ENCODE measurements around the gene WBP11.

Gene WBP11

DNA sequence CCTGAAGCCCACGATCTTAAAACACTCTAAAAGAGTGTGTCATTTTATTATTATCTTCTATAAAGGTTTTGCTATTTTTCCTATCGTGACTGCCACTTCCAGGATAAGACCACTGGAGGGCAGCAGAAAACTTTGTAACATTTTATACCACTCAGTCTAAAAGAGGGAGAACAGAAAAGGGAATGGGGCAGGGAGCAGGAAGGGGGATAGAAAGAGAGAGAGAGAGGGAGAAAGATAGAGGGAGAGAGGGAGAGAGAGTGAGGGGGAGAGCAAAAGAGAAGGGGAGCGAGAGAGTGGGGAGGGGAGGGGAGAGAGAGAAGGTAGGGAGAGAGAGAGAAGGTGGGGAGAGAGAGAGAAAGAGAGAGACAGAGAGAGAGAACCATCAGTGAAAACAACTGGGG is 42.1 kb upstream of the WBP11 start:
- TF ChIP-seq, protein P1, sequence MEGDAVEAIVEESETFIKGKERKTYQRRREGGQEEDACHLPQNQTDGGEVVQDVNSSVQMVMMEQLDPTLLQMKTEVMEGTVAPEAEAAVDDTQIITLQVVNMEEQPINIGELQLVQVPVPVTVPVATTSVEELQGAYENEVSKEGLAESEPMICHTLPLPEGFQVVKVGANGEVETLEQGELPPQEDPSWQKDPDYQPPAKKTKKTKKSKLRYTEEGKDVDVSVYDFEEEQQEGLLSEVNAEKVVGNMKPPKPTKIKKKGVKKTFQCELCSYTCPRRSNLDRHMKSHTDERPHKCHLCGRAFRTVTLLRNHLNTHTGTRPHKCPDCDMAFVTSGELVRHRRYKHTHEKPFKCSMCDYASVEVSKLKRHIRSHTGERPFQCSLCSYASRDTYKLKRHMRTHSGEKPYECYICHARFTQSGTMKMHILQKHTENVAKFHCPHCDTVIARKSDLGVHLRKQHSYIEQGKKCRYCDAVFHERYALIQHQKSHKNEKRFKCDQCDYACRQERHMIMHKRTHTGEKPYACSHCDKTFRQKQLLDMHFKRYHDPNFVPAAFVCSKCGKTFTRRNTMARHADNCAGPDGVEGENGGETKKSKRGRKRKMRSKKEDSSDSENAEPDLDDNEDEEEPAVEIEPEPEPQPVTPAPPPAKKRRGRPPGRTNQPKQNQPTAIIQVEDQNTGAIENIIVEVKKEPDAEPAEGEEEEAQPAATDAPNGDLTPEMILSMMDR (IDR thresholded peaks at IDR 0.05; ENCODE audit: low read depth, low read length, missing control alignments), result peak; percentile 54
- H3K4me3 ChIP-seq (ENCODE audit: low read depth, low read length), result no peak overlapping the region
- DNase-seq (ENCODE audit: low read depth), result no peak

DNA sequence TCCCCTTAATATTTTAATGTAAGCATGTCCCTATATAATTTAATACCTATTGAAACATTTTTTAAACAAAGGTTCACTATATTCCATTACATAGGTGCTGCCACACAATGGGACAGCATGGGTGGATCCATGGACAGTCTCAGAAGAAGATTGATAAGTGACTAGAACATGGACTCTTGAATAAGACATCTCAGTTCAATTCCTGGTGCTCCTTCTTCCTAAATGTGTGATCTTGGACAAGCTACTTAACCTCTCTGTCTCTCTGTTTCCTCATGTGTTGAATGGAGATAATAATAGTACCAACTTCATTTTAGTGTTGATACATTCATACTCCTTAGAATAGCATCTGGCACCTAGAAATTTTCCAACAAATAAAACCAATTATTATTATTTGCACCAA is 41.1 kb upstream of the WBP11 start:
- TF ChIP-seq, protein P1 (IDR thresholded peaks at IDR 0.05; ENCODE audit: low read depth, low read length, missing control alignments), result no peak
- no peak for DNase-seq (ENCODE audit: low read depth)
- no peak overlapping the region for H3K4me3 ChIP-seq (ENCODE audit: low read depth, low read length)

DNA sequence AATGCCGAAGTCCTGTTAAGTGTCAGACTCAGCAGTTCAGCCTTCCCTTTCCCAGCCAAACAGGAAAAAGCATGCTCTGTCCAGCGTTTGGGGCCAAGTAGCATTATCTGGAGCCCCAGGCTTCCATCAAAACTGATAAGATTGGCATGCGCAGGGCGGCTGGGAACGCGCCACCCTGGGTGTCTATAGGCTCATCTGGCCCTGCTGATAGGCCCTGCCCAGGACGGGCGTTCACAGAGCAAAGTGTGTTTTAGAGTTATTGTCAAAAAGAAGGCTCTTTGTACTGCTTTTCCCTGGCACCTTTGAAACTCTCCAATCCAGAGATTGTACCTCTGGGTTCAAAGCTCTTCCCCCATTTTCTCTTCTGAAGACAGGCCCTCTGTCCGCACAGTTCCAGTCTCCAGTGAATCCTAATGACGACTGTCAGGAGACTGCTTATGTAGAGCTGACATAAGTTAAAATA is 40.2 kb upstream of the WBP11 start, which contains the start of gene ART4:
TSS of gene ART4 (minus strand) at position 102 of the 463 bp plus-strand sequence. CDS start 413 bp downstream, outside the sequence.
- no peak for DNase-seq (ENCODE audit: low read depth)
- no peak within 1 kb of the TSS for H3K4me3 ChIP-seq (ENCODE audit: low read depth, low read length)
- TF ChIP-seq, protein P1 (IDR thresholded peaks at IDR 0.05; ENCODE audit: low read depth, low read length, missing control alignments), result no peak

DNA sequence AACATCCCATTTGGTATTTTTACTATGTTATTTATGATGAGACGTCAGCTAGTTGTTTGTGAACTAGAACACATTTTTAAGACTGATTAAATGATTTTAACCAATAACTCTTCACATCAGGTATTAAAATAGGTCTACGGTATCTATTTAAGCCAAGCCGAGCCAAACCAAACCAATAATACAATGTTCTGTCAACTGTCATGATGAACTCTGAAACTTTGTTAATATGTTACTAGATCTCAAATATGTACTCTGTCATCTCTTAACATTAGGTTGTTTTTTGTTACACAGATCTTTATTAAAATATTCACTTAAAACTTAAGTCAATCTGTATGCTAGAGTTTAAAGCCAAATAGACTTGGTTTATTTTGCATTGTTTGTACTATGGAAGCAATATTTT is 39.0 kb upstream of the WBP11 start:
- TF ChIP-seq, protein P1 (IDR thresholded peaks at IDR 0.05; ENCODE audit: low read depth, low read length, missing control alignments), result no peak
- DNase-seq (ENCODE audit: low read depth), result no peak
- H3K4me3 ChIP-seq (ENCODE audit: low read depth, low read length), result no peak overlapping the region

DNA sequence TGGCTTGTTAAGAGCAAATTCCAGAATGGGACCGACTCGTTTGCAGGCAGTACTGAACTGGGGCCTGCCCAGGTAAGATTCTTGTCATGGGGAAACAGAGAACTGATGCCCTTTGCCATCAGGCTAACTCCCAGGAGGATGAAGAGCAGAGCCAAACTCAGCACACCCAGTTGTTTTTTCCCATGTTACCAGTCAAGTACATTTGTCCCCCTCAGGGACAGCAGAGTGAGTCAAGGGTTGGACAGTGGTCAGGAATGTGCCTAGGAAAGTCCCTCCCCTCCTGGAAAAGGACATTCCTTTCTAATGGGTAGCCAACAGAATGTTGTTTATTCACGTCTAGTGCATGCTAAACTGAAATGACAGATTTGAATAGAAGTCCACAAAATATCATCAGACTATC is 38.5 kb upstream of the WBP11 start:
- H3K4me3 ChIP-seq (ENCODE audit: low read depth, low read length), result no peak overlapping the region
- DNase-seq (ENCODE audit: low read depth), result no peak
- TF ChIP-seq, protein P1 (IDR thresholded peaks at IDR 0.05; ENCODE audit: low read depth, low read length, missing control alignments), result no peak

DNA sequence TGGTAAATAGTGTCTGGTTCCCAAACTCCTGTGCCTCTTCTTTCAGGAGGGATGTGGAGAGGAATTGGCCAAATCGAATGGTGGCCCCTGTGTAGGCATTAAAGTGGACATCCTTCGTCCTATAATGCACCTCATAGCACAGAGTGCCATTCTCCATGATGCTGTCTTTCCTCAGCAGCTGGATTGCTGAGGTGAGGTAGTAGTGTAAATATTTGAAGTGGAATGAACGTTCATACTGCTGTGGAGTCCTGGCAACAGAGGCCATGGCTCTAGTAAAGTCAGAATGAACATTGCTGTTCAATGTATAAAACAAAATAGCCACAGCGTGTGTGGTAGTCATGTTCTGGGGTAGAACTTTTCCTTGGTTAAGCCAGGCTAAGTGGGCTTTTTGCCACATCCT is 37.3 kb upstream of the WBP11 start:
- TF ChIP-seq, protein P1 (IDR thresholded peaks at IDR 0.05; ENCODE audit: low read depth, low read length, missing control alignments), result no peak
- DNase-seq (ENCODE audit: low read depth), result no peak
- H3K4me3 ChIP-seq (ENCODE audit: low read depth, low read length), result no peak overlapping the region

DNA sequence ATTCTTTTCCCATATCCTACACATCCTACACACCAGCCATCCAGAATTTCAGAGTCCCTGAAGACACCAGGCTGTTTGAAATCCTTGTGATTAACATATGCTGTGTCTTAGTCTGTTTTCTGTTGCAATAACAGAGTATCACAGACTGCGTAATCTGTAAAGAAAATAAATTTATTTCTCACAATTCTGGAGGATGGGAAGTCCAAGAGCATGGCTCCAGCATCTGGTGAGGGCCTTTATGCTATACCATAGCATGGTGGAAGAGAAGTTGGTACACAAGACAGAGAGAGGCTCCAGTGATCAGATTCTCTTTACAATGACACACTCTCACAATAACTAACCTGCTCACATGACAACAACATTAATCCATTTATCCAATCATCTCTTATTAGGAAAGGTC is 36.0 kb upstream of the WBP11 start:
- DNase-seq (ENCODE audit: low read depth), result no peak
- TF ChIP-seq, protein P1 (IDR thresholded peaks at IDR 0.05; ENCODE audit: low read depth, low read length, missing control alignments), result no peak

More for the DNA sequence above, 36.0 kb upstream of the WBP11 start:
- H3K4me3 ChIP-seq (ENCODE audit: low read depth, low read length), result no peak overlapping the region
